22Rv1 (cell line): Measurements from ENCODE around the gene MFSD2A.

Experiments used
- ZFX ChIP-seq: fragments of 450-650 bp; IDR thresholded peaks from 2 replicates; pipeline ENCODE4 v1.6.1; 2017; ENCODE audit warnings: antibody characterized with exemption, borderline replicate concordance
- TF ChIP-seq, protein P1 (sequence below): fragments of 450-650 bp; IDR thresholded peaks from 2 replicates; pipeline ENCODE4 v1.5.1; 2017; ENCODE audit warnings: mild to moderate bottlenecking

DNA sequence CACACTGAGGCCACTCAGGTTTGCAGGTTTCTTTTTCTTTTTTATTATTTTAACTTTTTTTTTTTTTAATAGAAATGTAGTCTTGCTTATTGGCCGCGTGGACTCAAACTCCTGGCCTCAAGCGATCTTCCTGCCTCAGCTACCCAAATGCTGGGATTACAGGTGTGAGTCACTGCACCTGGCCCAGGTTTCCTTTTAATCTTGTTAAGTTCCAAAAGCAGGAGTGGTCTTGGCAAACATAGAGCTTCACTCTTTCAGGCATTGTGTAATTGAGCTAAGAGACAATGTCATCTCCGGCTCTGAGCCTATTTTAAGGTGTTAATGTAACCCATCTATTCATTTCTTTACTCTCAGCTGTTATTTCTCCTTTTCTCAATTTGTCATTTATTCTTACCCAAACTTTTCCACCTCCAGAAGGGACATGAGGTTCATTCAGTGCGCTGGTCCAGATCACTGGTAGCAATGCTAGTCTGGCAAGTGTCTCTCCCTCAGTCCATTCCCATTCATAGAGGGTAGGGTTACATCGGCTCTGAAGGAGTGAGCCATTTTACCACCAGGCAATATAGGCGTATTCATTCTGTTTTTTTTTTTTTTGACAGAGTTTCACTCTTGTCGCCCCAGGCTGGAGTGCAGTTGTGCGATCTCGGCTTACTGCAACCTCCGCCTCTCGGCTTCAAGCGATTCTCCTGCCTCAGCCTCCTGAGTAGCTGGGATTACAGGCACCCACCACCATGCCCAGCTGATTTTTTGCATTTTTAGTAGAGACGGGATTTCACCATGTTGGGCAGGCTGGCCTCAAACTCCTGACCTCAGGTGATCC is 11.3 kb upstream of the MFSD2A start:
- no peak for TF ChIP-seq ZFX
- TF ChIP-seq, protein P1, sequence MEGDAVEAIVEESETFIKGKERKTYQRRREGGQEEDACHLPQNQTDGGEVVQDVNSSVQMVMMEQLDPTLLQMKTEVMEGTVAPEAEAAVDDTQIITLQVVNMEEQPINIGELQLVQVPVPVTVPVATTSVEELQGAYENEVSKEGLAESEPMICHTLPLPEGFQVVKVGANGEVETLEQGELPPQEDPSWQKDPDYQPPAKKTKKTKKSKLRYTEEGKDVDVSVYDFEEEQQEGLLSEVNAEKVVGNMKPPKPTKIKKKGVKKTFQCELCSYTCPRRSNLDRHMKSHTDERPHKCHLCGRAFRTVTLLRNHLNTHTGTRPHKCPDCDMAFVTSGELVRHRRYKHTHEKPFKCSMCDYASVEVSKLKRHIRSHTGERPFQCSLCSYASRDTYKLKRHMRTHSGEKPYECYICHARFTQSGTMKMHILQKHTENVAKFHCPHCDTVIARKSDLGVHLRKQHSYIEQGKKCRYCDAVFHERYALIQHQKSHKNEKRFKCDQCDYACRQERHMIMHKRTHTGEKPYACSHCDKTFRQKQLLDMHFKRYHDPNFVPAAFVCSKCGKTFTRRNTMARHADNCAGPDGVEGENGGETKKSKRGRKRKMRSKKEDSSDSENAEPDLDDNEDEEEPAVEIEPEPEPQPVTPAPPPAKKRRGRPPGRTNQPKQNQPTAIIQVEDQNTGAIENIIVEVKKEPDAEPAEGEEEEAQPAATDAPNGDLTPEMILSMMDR = no peak
